HG03457 (cell line): ENCODE data around the gene TRDMT1.

Source experiments
- ATAC-seq: cut with Tn5 transposase; IDR thresholded peaks from one replicate; pipeline ENCODE4 v1.9.1; 2021; ENCODE audit warnings: moderate number of reproducible peaks; ENCODE audit not compliant: unreplicated experiment

Gene TRDMT1

DNA sequence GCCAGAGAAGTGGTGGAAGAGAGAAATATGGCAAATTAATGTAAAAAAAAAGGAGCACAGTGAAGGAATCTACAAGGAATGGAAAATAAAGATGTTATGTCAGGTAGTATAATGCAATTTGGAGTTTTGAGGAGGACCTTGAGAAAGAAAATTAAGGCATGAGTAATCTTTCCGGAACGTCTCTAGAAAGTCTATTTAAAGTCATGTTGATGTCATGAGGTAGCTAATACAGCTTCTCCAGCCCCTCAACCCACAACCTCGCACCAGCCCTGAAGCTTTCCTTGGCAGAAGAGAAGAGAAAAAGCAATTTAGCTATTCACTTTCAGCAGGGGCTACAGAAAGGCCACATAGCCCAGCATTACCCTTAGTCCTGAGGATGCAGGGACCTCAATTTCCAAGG is 22.5 kb downstream of the TRDMT1 start:
- no peak for ATAC-seq

GRCh38 chr10:17178006-17178405 is 23.5 kb downstream of the TRDMT1 start:
- ATAC-seq = no peak

- no peak for ATAC-seq
Observed at GRCh38 chr10:17177014-17177413, 24.5 kb downstream of the TRDMT1 start.

- no peak for ATAC-seq
Observed at GRCh38 chr10:17176091-17176490, 25.4 kb downstream of the TRDMT1 start.

DNA sequence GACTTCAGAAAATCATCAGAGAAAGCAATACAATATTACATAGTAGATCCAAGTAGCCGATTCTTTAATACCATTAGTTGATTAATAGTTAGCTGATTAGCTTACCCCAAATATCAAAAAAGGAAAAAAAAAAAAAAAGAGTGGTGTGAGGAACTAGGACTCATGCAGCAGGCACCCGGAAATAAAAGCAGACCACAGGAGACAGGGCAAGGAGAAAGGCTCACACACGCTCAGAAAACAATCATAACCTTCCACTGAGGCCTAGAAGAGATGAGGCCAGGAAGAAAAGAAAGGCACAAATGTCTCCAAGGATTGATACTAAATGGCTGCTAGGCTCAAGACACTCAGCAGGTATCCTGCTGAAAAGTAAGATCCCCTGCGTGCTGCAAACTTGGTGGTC is 25.9 kb downstream of the TRDMT1 start:
- ATAC-seq = no peak

- no peak for ATAC-seq
Observed at GRCh38 chr10:17174626-17175025, 26.8 kb downstream of the TRDMT1 start.

DNA sequence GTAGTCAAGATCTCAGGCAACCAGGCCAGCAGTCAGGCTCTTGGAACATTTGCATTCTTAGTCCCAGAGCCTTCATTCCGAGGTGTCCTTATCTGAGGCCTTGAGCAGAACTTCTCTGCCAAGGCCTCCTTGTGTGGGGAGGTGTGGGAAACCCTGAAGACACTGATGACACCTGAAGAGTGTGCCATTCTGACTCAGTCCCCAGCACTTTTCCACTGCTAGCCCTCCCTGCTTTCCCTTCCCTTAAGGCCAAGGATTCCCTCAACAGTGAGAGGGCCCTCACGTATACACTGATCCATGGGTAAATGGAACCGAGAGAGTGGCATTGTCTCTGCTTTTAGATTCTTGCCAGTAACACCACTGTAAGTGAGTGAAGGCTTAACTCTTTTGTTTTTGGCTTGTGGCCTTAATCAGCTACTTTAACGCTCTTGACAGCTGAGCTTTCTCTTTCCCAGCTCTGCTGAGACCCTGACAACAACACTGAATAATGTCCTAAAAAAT is 30.3 kb downstream of the TRDMT1 start:
- ATAC-seq = no peak

DNA sequence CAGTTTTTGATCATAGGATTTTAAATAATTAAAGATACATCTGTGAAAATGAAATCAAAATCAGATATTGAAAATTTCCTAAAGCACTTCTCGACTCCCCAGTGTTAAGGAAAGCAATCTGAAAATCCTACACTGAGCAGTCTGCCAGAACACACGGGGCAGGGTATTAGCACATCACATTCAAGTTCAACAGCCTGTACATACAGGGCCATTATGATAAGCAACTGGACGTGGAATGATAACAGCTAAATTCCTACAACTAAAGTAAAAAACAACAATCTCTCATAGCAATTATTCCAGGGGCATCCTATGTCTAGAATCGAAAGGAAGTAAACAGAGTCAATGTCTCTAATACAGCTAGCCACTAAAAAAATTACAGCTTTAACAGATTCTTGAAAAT is 31.7 kb downstream of the TRDMT1 start:
- no peak for ATAC-seq

DNA sequence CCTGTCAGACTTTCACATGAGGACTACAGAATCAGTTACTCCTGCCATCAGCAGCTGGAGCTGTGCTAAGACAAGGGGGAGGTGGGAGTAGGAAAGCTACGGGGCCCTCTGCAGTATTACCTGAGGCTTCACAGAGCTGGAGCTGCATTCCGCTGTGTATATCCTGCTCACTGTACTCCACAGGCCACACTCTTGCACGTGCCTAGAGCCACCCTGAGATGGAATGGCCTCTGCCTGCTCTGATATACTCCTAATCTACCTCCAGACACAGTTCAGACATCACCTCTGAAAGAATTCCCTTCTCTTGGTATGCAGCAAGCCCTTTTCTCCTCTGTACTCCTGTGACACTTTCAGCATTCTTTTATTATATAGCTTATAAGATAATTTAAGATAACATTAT is 34.8 kb downstream of the TRDMT1 start:
- ATAC-seq = no peak

- no peak for ATAC-seq
Observed at GRCh38 chr10:17162828-17163227, 38.6 kb downstream of the TRDMT1 start.

- no peak for ATAC-seq
Observed at GRCh38 chr10:17161775-17162174, 39.7 kb downstream of the TRDMT1 start.

DNA sequence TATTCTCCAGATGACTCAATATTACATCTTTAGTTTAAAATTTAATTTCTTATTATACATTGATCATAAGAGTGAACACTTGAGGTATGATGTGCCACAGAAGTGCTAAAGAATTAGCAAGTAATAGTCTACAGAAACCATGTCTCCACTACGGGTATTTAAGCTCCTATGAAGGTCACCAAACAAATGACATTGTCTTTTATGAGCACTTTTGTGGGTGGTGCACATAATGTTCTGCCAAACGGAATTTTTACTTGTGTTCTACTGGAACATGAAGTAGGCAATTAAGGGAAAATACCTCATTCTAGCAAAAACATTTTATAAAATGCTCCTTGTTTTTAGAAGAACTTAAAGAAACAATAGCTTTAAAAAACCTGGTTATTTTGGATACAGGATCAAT is 44.4 kb downstream of the TRDMT1 start:
- no peak for ATAC-seq

DNA sequence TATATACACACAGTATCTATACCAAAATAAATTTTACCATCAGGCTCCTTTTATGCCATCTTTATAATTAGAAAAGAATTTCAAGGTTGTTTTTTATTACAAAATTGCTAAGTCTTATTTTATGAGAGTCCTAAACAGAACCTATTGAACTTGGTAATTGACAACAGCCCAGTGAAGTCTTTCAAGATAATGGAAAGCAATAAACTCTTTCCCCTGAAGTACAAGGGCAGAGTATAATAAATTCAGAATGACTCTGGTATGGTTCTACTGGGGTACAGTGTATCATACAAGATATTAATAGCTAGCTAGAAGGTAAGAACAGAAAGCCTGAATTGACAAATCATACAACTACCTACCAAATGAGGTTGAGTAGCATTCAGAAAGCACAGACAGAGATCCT is 45.6 kb downstream of the TRDMT1 start:
- ATAC-seq = no peak

DNA sequence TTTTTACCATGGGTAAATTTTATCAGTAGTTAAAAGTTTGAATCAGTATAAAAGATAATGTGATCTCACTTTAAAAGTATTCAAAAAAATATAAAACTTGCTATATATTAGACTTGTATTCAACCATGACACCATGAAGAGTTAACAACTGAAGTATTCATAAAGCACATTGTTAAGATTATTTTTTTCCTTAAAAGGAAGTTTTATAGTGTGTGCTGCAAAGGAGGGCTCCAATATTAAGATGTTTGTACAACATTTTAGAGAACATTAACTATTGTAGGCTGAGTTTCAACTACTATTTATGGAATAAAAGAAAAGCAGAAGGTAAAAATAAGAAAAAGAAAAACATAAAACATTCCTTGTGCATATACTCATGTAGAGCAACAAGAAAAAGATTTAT is 47.4 kb downstream of the TRDMT1 start:
- no peak for ATAC-seq

DNA sequence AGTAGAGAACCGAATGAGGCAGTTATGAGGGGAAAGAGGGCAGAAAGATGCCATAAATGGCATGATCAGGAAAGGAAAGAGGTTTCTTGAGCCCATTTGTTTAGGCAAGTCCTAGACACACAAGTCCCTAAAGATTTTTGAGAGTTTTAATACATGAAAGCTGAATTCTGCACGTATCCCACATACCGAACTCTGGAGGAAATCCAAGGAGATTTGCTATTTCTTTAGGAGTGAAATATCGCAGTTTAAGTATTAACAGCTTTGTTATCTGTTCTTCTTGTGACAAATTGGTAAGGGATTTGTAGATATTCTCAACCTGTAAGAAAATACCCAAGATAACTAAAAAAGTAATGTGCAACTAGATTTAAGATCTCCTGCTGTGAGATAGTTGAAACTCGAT is 48.2 kb downstream of the TRDMT1 start:
- ATAC-seq = no peak

- no peak for ATAC-seq
Observed at GRCh38 chr10:17151716-17152115, 49.8 kb downstream of the TRDMT1 start.

- no peak for ATAC-seq
Observed at GRCh38 chr10:17147884-17148489, 53.5 kb downstream of the TRDMT1 start.

DNA sequence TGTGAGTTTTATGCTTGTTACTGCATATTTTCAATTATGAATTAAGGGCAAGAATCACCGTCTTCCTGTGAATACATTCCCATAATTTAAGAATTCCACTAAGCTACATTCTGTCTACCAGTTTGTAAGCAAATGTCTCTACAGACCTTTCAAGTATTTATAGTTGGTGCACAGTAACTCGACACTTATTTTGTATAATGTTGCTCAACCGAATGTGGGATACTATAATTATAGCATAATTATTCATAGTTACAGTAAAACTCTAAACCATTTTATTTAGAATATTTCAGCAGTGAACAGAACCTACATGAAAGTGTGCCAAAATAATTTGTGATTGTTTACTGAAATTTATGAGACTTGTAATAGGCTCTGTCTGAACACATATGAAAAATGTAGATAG is 54.6 kb downstream of the TRDMT1 start:
- no peak for ATAC-seq

- no peak for ATAC-seq
Observed at GRCh38 chr10:17145239-17145638, 56.2 kb downstream of the TRDMT1 start.

DNA sequence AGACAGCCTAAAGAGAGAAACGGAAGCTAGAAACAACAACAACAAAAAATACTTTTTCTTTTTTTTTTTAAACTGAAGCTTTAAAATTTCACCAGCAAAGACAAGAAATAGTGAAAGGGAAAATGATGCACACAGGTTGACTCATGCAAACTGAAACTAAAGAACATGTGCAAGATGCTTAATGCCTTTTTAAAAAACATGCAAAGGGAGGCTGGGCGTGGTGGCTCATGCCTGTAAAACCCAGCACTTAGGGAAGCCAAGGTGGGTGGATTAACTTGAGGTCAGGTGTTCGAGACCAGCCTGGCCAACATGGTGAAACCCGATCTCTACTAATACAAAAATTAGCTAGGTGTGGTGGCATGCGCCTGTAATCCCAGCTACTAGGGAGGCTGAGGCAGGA is 56.7 kb downstream of the TRDMT1 start:
- no peak for ATAC-seq

DNA sequence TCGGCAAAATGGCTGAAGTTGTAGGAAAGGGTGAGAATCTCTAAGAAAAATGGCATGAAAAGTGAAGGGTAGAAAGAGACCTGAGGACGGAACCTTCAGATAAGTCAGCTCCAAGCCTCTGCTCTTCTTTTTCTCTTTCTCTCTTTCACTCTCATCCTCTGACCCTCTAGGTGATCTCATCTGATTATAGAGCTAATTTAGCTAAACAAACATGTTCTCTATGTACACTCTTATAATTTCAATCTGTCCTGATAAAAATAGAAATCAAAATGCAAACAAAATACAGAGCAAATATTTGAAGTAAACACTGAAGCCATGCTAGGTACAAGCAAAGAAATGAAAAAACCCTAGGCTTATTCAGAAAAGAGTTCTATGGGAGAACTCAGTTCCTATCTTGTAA is 57.4 kb downstream of the TRDMT1 start:
- ATAC-seq = no peak

DNA sequence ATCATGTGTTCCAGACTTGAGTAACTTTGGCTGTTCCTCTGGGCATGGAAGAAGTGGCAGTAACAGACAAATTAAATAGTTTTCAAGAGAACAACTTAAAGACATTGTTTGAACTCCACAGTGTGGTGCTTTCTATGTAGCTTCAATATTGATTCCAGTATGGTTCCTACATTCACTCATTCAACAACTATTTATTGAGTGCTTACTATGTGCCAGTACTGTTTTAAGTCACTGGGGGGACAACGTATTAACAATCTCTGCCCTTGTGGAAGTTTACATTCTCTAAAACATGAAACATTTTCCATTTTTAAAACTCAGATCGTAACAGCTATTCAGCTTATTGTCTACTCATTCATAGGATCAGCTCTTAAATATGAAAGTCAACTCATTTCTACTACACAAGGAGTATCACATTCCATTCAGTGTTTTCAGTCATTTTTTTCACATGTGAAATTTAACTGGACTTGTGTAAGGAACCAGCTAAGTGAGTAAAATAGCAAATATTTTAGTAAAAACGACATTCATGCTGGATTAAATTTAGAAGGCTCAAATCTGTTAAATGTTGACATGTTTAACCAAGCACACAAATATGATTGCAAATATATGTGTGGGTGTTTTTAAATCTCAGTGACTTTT is 58.3 kb downstream of the TRDMT1 start:
- ATAC-seq = no peak
